T1000 (cell line): ENCODE data around the gene PLA2G4A.

Experiments
- DNase-seq: peaks from one replicate; lab custom pipeline; 2025; ENCODE audit warnings: mixed read lengths; lab: John Stamatoyannopoulos, UW

Gene PLA2G4A

DNA sequence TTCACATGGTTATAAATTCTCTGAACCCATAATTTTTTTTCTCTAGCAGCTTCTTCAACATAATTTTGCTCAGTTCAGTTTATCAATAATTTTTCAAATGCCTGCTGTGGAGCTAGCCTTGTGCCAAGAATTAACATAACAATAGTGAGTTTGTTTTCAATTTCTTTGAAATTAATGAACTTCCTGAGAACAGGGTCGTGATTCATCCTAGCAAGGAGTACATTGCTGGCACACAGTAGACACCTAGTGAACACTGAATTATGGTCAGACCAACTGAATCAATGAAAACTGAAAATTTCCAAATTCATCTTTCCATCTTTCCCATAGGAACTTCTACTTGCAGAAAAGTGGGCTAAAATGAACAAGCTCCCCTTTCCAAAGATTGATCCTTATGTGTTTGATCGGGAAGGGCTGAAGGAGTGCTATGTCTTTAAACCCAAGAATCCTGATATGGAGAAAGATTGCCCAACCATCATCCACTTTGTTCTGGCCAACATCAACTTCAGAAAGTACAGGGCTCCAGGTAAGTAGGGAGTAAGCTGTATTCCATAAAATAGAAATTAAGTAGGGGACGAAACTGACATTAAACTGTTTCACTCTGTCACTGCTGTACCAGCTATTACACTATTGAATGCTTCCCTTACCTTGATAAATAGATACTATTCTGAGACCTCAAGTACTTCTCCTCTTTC lies 148.7 kb downstream of the PLA2G4A start:
- DNase-seq, result no peak

DNA sequence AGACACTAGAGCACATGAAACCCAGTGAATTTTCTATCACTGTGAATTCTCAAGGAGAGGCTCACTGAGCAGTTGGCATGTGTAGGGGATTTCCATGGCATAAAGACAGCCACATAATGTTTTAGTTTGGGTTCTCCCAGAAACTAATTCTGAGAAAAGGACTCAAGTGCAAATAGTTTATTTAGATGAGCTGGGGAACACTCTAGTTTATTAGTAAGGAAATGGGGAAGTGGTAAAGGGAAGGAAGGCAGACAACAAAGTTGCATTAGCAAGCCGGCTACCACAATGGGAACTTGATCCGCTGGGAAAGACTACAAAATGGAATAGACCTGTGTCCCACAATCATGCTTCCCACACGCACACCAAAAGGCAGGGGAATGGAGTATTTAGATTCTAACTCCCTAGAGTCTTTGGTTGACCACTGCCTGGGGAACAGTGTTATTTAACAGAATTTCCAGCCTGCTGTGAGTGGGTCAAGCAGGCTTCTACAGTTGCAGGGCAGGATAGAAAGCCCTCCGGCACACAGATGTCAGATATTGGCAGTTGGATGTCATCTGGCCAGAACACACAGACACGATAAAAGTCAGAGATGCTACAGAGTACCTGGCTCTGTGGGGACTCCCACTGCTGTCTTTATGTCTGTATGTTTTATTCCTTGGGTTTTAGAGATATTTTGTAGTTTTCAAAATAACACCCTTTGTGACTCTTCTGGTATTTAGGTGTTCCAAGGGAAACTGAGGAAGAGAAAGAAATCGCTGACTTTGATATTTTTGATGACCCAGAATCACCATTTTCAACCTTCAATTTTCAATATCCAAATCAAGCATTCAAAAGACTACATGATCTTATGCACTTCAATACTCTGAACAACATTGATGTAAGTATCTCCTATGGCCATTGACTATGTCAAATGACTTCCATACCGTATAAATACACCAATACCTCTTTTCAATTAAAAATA lies 150.1 kb downstream of the PLA2G4A start:
- no peak for DNase-seq

DNA sequence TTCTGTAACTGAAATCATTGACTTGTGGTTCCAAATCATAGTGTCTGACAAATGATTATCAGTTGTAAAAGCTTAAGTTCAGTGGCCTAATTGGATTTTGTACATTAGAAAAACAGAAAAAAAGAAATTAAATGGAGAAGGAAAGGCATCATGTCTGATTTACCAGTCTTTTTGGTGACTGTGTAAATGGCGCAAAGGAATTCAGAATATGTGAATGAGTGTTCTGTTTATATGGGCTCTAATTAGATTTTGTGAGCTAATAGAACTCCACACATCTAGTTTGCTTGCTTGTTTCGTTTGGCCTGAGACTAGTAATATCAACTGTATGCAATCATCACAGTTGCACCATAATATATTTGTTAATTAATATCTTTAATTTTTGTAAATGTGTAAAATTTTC lies 151.7 kb downstream of the PLA2G4A start:
- DNase-seq, result no peak

DNA sequence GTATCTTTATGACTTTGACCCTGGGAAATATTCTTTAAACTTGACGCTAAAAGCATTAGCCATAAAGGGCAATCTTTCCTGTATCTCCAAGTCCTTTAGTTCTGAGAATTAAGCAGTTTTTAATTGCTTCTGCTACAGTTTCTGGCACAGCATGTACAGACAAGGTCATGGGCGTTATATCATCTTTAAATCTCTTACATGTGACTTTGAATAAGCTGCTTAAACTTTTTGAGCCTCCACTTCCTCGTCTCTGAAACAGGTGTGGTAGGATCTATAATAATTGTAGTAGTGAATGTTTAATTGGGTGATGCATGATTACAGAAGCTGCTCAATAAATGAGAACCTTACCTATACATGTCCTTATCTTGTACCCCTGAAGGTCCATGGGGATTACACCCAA lies 153.4 kb downstream of the PLA2G4A start:
- DNase-seq, result no peak

DNA sequence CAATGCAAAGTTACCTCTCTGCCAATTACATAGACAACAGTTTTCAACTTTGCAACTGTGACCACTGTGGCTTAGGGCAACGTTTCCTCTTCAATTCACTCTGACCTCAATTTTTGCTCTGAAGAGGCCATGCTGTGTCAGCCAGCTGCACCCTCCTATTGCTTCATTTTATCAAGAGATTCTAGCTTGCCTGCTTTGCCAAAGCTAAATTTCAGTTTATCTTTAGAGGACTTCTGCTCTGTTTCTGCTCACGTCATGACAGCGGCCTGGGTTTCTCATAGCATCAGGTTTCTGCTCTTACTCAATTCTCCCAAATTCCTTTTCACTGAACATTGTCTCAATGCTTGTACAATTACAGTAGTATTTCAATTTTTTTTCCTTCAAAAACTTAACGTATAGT lies 154.6 kb downstream of the PLA2G4A start:
- DNase-seq, result no peak

DNA sequence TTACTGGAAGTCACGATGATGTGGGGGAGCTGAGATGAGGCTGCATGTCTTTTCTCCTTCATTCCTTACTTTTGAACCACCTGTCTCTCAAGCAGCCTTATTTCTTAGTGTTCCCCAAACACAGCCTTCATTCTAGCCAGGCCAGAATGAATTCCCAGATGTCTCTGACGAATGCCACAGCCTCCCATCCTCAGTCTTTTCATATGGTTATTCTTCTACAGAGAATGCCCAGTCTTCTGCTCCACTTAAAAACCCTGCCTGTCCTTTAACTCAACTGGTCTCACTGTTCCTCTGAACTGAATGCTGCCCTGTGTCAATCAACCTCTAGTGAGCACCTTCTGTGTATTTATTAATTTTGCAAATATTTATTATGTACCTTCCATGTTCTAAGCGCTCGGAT lies 156.2 kb downstream of the PLA2G4A start:
- DNase-seq, result no peak

DNA sequence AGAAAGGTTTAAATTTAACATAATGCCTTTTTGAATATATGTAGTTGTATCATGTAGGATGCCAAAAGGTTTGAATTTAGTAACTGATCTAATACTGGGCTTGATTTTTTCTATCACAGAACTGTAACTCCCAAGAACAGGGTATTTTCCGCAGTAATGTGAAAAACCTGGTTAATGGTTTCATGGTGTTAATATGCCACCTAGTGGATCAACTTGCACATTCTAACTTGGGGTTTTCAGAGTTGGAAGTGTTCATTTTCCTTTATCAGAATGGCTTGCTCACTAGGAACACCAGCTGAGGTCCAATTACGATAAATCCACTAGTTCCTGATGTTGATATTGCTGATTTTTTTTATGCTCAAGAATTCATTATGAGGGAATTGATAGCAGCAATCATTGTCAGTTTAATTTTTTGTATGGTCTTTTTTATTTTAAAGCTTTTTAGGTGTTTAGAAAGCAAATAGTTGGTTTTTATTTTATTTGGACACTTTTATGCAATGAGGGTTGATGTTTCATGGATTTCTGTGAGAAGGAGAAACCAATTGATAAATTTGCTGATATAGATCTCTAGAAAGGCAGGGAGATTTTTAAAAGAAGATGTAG lies 157.2 kb downstream of the PLA2G4A start:
- DNase-seq, result no peak

DNA sequence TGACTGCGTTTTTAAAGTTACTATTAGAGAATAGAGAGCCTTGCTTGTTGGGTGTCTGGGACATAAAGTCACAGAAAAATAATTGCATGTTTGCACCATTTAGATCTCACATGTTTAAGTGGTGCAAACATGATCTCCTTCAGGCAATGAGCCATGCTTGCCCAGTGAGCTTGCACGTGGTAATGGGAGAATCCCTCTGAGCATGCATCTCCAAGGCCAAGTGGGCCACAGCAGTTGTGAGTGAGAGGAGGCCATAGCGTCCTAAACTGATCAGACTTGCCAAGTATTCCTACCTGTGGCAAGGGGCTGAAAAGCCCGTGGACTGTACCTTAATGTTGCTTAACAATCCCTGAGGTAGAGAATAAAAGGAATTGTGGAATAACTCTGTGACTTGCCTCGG lies 158.3 kb downstream of the PLA2G4A start:
- no peak for DNase-seq

DNA sequence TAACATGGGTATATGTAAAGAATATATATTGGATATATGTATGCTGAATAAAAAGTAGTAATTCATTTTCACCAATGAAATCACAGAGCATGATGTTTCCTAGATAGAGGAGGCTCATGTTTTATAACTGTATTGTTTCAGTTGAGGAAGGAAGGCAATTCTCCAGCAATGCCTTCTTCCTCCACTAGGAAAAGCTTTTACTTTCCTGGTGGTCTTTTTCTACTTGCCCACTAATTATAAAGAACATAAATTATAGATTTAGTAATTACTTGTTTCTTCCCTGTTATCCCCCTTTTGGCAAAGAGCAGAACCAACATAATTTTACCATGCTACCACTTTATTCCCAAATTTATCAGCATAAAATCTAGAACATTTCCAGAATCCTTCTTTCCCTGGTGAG lies 159.0 kb downstream of the PLA2G4A start:
- DNase-seq, result no peak

DNA sequence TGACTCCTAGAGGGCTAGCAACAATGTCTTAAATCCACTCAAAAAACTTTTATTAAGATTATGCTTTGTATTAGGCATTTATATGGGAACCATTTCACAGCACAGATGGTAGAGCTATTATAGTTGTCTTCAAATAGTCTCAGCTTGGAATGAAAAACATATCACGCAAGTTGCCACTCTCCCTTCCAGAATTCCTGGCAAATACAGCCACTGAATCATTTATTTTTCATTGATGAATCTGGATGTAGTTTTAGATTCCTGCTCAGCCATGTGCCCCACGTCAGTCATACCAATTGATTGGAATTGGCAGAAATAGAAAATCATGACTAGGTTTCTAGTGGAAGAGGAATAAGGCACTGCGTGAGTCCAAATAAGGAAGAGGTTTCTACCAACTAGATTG lies 165.2 kb downstream of the PLA2G4A start:
- no peak for DNase-seq

DNA sequence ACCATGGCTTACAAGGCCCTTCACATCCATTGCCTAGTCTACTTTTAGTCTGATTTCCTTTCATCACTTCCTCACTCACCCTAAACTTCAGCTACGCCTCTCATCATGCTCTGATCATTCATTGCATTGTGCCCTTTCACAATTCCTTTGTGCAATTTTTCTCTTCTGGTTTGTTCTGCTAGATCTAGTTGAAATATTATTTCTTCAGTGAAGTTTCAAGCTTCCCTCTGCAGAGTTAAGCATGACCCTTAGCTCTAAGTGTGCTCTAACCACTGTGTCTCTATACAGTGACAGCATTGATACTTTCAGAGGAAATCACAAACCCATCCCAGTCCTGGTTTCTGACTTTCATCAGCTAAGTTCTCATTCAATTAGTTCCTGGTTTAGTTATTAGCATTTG lies 166.1 kb downstream of the PLA2G4A start:
- no peak for DNase-seq

DNA sequence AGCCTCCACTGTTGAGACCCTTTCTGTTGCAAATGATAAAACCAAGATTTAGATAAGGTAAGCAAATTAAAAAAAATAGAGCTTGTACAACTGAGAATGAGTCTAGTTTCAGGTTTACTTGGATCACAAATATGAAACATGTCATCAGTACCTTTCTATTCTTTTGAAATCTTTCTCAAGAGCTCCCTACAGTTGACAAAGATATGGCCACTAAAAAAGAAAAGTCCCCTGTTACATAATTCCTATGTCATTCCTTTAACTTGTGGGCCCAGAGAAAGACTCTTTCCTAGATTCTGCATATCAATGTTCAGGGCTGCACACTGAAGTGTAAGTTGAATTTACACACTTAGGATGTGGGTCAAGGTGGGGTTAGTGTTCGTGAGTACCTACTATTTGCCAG lies 168.1 kb downstream of the PLA2G4A start:
- no peak for DNase-seq

DNA sequence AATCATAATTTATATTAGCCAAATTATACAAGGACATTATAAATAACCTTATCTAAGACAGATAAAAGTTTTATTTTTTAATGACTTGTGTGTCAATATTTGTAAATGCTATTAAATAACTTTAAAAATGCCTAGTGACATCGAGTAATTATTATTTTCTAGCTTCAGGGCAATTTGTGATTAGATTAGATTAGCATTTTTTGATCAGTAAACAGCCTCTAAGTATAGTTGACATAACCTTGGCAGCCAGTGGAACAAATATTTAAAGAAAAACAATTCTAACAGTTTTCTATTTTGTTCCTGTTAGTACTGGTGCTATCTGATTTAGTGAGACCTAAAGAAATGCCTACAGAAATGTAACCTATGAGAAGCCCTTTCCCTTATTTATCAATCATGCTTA lies 169.1 kb downstream of the PLA2G4A start:
- no peak for DNase-seq

DNA sequence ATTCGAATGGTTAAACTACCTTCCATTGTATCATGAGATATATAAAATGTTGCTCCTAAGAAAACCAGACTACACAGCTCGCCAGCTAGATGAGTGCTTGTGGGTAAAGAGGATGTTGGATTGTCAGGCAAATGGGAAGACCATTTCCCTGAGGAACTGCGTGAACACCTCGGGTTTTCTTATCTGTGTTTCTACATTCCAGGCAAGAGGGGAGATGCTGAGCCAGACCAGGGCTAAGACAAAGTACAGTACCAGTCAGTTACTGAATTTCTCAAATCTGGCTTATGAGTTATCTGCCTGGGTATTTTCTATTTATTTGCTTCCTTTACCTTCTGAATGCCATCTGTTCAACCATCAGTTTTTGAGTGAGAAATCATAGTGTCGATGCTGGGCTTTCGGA lies 170.8 kb downstream of the PLA2G4A start:
- DNase-seq, result no peak

DNA sequence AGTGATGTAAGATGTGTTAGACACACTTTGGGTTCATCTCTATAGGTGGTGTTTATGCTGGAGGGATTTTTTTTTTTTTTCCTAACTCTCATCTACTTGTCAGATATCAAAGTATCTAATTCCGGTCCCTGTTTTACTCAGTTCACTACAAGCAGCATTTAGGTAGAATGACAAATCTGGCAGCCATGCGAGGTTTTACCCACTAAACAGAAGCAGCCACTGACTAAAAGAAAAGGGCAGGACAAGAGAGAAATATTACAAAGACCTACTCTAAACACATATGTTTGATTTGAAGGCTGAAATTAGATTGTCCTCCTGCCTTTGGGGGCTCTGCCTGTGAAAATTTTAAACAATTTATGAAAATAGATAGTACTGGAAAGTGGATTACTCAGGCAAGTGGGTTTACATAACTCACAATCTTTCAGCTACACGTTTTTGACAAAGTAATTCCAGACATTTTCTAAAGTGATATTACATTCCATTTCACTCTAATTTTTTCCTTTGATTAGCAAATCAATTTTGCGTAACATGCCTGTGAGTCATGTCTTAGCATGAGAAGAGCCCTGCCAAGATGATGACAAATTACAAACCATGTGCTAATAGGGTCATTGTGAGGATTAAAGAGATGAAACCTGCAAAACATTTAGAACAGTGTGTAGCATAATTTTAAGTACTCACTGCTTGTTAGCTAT lies 172.6 kb downstream of the PLA2G4A start:
- DNase-seq, result no peak

DNA sequence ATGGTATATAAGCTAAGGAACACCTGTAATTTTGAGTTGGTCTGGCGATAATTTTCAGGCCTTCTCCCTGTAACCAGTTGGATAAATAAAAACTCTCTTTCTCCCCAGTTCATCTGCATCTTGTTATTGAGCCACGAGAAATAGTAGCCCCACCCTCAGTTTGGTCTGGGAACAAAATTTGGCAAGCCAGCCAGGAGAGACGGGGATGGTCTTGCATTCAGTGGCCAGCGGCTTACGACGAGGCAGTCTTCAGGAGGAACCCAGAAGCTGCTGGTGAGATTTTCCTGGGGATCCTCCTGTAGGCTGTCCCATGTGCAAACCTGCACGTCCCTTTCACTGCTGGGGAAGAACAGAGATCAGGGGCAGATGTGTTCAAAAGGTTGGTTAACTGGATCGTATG lies 174.6 kb downstream of the PLA2G4A start:
- no peak for DNase-seq

DNA sequence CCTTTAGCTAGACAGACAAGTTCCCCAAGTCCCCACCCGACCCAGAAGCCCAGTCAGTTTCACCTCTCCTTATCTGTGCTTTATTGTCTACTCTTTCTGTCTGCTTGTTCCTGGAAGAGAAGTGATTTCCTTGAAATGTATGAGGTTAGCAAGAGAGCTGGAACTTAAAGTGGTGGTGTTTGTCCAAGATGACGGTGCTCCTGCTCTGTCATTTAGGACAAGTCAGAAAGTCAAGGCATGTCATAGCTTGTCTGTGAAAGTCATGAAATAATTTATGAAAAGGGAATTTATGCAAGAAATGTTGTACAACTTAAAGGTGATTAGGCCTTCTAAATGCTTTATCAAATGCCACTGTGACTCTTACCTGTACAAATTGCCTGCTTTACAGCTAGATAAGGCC lies 178.1 kb downstream of the PLA2G4A start:
- no peak for DNase-seq

DNA sequence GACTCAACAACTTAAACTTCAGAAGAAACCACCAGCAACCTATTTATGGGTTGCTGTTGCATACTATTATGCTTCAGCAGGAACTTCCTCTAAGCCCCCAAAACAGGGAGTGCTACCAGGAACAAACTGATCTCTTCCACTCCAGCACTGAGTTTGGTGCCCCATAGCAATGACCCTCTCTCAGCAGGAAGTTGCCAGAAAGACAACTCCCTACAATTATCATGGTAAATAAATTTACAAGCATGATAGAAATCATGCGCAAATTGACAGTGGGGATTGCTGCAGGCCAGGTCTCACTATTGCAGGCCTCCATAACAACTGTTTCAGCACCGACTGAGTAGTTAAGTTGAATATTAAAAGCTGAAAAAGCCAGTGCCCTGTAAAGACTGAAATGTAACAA lies 180.6 kb downstream of the PLA2G4A start:
- no peak for DNase-seq

DNA sequence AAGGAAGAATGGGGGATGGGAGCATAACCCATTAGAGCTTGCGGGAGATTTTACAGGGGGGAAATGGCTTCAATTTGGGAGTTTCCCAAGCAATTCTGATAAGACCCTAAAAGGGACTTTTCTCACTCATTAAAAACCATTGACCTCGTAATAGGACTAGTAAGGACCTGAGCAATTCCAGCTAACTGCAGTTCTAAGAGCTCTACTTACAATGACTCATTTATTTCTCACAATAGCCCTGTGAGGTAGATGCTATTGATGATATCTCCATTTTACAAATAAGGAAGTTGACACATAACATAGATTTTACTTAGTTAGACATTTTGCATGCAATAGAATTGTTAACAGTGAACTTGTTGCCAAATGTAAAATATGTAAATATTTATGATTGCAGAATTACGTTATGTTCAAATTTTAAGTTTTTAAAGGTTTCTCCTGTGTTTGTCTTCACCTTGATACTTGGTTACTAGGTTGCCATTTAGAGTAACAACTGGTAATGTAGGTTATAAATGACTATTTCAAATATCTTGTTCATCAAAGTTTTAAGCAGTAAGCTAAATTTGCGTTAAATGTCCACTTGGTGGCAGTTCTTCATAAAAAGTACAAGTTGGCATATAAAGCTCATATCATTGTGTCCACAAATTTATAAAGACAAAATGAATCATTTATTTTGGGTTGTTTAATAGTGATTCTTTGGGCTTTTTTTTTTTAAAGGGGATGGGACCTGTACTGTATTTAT lies 182.0 kb downstream of the PLA2G4A start:
- DNase-seq, result no peak

DNA sequence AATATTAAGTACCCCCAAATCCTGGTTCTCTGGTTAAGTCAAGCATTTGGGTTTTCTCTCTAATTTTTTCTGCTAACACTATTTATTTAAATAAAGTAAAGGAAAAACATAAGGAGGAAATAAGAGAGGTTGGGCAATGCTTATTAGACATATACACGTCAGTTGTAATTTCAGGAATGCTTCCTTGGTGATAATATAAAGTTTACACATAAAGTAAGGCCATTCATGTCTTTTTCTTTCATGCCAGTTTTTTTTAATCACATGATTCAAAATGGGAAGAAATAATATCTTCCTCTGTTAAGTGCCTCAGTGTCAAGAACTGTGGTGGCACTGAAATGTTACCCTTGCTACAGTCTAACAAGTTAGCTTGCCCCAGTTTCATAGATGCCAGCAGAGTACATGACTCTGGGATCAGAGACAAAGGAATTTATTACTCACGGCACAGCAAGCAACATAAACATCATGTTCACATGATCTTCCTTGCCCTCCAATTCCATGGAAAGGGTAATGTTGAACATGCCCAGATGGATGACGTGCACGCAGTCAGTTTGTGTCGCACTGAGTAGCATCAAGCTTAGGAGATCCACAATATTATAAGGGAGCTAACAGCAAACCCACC lies 184.9 kb downstream of the PLA2G4A start:
- DNase-seq, result no peak

DNA sequence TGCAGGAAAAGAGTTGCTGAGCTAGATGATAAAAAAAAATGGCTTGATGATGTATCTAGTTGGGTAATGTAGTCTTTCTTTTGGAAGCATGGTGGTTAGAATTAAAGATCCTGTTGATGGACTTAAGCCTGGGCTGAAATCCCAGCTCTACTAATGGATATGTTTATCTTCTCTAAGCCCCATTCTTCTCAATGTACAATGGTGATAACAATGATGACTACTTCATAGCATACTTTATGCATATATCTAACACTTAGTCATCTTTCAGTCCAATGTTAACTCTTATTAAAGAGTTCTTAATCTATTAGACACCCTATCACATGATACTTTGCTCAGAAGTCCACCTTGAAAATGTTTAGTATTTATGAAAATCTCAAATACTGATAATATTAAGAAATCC lies 189.5 kb downstream of the PLA2G4A start:
- DNase-seq, result no peak
